GM18507 (cell line): ENCODE data around the gene ROR1.

Experiments used
- DNase-seq: peaks from one replicate; pipeline ENCODE4 v3.0.0; 2011; ENCODE audit warnings: low read depth; ENCODE audit not compliant: insufficient read length; ENCODE audit errors: extremely low spot score
- FAIRE-seq: peaks from 2 replicates; lab custom pipeline; 2011; peaks lifted over from hg19 to GRCh38; lab: Jason Lieb, UNC

Gene ROR1

GRCh38 chr1:63917571-63918417, 144.0 kb downstream of the ROR1 start:
- no peak for FAIRE-seq
- no peak for DNase-seq

GRCh38 chr1:63918418-63918945, 144.7 kb downstream of the ROR1 start:
- no peak for FAIRE-seq

GRCh38 chr1:63920154-63921117, 146.6 kb downstream of the ROR1 start:
- no peak for DNase-seq

More at GRCh38 chr1:63918418-63918945, 144.7 kb downstream of the ROR1 start:
- no peak for DNase-seq

GRCh38 chr1:63921359-63921758, 147.5 kb downstream of the ROR1 start:
- FAIRE-seq (no peak), DNase-seq (no peak)

More at GRCh38 chr1:63920154-63921117, 146.6 kb downstream of the ROR1 start:
- no peak for FAIRE-seq

GRCh38 chr1:63921802-63922201, 148.0 kb downstream of the ROR1 start:
- FAIRE-seq, result no peak
- no peak for DNase-seq

- DNase-seq, result no peak
- FAIRE-seq, result no peak
Measured at GRCh38 chr1:63922848-63923247, 149.0 kb downstream of the ROR1 start.

- DNase-seq, result no peak
- FAIRE-seq, result no peak
Measured at GRCh38 chr1:63923302-63923701, 149.5 kb downstream of the ROR1 start.

GRCh38 chr1:63924600-63924999, 150.8 kb downstream of the ROR1 start:
- no peak for DNase-seq

GRCh38 chr1:63928186-63929105, 154.6 kb downstream of the ROR1 start:
- DNase-seq (no peak), FAIRE-seq (no peak)

More at GRCh38 chr1:63924600-63924999, 150.8 kb downstream of the ROR1 start:
- FAIRE-seq, result no peak

GRCh38 chr1:63929106-63929478, 155.3 kb downstream of the ROR1 start:
- no peak for FAIRE-seq
- no peak for DNase-seq

GRCh38 chr1:63931468-63931867, 157.7 kb downstream of the ROR1 start:
- DNase-seq, result no peak
- FAIRE-seq, result no peak

- FAIRE-seq, result no peak
- DNase-seq, result no peak
Measured at GRCh38 chr1:63934697-63935096, 160.9 kb downstream of the ROR1 start.

- DNase-seq (no peak), FAIRE-seq (peak; percentile 83)
Measured at GRCh38 chr1:63935143-63935542, 161.3 kb downstream of the ROR1 start.

GRCh38 chr1:63935553-63935952, 161.7 kb downstream of the ROR1 start:
- FAIRE-seq (no peak), DNase-seq (no peak)

GRCh38 chr1:63936276-63936675, 162.5 kb downstream of the ROR1 start:
- no peak for FAIRE-seq

GRCh38 chr1:63936801-63937200, 163.0 kb downstream of the ROR1 start:
- FAIRE-seq (no peak), DNase-seq (no peak)

More at GRCh38 chr1:63936276-63936675, 162.5 kb downstream of the ROR1 start:
- DNase-seq, result no peak

- FAIRE-seq (peak; percentile 51), DNase-seq (no peak)
Measured at GRCh38 chr1:63937461-63938022, 163.7 kb downstream of the ROR1 start.

GRCh38 chr1:63940440-63940839, 166.6 kb downstream of the ROR1 start:
- DNase-seq (no peak), FAIRE-seq (no peak)

GRCh38 chr1:63943393-63943792, 169.6 kb downstream of the ROR1 start:
- no peak for FAIRE-seq
- no peak for DNase-seq
